ENCODE data around the gene MIDN.

MIDN gene

GRCh38 chr19:1210227-1210538, 38.2 kb upstream of the MIDN start:
- TF ChIP-seq, protein P1, sequence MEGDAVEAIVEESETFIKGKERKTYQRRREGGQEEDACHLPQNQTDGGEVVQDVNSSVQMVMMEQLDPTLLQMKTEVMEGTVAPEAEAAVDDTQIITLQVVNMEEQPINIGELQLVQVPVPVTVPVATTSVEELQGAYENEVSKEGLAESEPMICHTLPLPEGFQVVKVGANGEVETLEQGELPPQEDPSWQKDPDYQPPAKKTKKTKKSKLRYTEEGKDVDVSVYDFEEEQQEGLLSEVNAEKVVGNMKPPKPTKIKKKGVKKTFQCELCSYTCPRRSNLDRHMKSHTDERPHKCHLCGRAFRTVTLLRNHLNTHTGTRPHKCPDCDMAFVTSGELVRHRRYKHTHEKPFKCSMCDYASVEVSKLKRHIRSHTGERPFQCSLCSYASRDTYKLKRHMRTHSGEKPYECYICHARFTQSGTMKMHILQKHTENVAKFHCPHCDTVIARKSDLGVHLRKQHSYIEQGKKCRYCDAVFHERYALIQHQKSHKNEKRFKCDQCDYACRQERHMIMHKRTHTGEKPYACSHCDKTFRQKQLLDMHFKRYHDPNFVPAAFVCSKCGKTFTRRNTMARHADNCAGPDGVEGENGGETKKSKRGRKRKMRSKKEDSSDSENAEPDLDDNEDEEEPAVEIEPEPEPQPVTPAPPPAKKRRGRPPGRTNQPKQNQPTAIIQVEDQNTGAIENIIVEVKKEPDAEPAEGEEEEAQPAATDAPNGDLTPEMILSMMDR (IDR thresholded peaks at IDR 0.05; ENCODE audit: insufficient read depth, low read depth, low read length, missing control alignments) = no peak
- peak overlapping the region; percentile 7 for H3K4me3 ChIP-seq (ENCODE audit: low read length)
- DNase-seq (ENCODE audit: low read depth) = no peak

- TF ChIP-seq, protein P1 (IDR thresholded peaks at IDR 0.05; ENCODE audit: insufficient read depth, low read depth, low read length, missing control alignments) = no peak
- DNase-seq (ENCODE audit: low read depth) = peak; percentile 73
- H3K4me3 ChIP-seq (ENCODE audit: low read length) = no peak overlapping the region
These were observed 36.7 kb upstream of the MIDN start for GRCh38 chr19:1211494-1212234.

DNA sequence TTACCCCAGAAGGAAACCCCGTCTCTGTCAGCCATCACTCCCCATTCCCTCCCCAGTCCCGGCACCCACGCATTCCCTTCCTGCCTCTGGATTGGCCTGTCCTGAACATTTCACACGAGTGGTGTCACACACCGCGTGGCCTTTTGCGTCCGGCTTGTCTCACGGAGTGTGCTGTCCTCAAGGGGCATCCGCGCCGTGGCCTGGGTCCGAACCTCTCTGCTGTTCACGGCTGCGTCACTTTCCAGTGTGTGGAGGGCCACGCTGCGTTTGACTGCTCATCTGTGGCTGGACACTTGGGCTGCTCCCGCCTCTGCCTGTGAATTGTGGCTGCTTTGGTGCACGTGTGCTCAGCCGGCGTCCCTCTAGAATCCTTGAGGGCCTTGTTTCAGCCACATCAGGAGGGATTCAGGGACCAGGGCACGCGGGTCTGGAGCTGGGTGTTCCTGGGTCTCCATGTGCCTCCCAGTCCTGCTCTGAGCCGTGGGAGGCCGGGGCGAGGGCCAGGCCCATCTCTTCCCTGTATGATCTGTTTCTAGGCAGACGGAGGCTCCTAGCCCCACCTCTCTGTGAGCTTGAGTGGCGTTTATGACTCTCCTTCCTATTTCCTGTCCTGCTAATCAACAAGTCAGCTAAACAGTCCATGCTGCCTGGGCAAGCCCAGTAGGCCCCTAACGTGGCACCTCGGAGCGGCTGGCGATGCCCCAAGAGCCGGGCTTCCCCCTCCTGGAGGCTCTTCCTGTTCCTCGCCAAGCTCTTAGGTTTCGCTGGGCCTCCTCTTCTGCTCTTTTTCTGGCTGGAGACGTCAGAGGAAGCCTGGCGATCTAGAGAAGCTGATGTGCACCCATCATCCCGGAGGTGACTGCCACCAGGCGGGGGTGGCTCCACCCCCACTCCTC, 34.7 kb upstream of the MIDN start:
- peak overlapping the region; percentile 12 for H3K4me3 ChIP-seq (ENCODE audit: low read length)
- TF ChIP-seq, protein P1 (IDR thresholded peaks at IDR 0.05; ENCODE audit: insufficient read depth, low read depth, low read length, missing control alignments) = no peak
- peak; percentile 98 for DNase-seq (ENCODE audit: low read depth)

DNA sequence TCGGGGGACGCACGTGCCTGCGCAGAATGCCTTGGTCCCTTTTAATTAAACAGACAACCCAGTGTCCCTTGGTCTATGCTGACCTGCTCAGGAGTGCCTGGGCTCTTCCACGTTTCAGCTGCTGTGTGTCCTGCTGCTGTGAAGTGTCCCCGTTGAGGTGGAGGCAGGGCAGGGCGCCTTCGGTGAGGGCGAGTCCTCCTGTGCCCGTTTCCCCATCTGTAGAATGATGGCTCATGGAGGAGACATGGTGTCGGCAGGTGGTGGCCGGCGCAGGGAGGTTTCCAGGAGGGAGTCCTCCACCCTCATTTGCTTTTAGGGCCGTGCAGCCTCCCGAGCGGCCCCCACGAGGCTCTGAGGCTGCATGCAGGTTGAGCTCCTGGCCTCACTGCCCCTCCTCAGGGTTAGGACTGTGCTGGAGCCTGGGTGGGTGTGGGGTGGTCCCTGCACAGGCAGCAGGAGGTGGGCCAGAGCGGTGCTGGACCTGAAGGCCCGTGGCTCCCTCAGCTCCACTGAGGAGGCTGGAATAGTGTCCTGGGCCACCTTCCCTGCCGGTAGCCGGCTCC, 34.0 kb upstream of the MIDN start:
- DNase-seq (ENCODE audit: low read depth) = no peak
- TF ChIP-seq, protein P1 (IDR thresholded peaks at IDR 0.05; ENCODE audit: insufficient read depth, low read depth, low read length, missing control alignments) = no peak
- no peak overlapping the region for H3K4me3 ChIP-seq (ENCODE audit: low read length)

GRCh38 chr19:1214862-1215731, 33.3 kb upstream of the MIDN start:
- no peak overlapping the region for H3K4me3 ChIP-seq (ENCODE audit: low read length)
- TF ChIP-seq, protein P1 (IDR thresholded peaks at IDR 0.05; ENCODE audit: insufficient read depth, low read depth, low read length, missing control alignments) = no peak
- DNase-seq (ENCODE audit: low read depth) = peak; percentile 60

- TF ChIP-seq, protein P1 (IDR thresholded peaks at IDR 0.05; ENCODE audit: insufficient read depth, low read depth, low read length, missing control alignments) = no peak
- no peak overlapping the region for H3K4me3 ChIP-seq (ENCODE audit: low read length)
- no peak for DNase-seq (ENCODE audit: low read depth)
These were observed 31.6 kb upstream of the MIDN start for GRCh38 chr19:1216756-1217155.
